Activated naive CD4-positive, alpha-beta T cell treated with anti-CD3 and anti-CD28 coated beads, Interleukin-2, amount 50 U/mL, for 24 hours (primary cell): ENCODE data around the gene TXNRD2.
A peak's percentile ranks its signal among the peaks of the same experiment; 100 is the strongest.

Source experiments
- H3K27ac Mint-ChIP-seq: one replicate; pipeline ENCODE4 v1.8.0; 2021; ENCODE audit warnings: mild to moderate bottlenecking, mixed read lengths
- H3K27me3 Mint-ChIP-seq: one replicate; pipeline ENCODE4 v1.8.0; 2021; ENCODE audit warnings: mixed read lengths
- H3K36me3 Mint-ChIP-seq: one replicate; pipeline ENCODE4 v1.8.0; 2021; ENCODE audit warnings: mixed read lengths
- H3K4me1 Mint-ChIP-seq: one replicate; pipeline ENCODE4 v1.8.0; 2021; ENCODE audit warnings: mixed read lengths
- H3K4me3 Mint-ChIP-seq: one replicate; pipeline ENCODE4 v1.8.0; 2021; ENCODE audit warnings: mild to moderate bottlenecking, mixed read lengths
- H3K9me3 Mint-ChIP-seq: one replicate; pipeline ENCODE4 v1.8.0; 2021; ENCODE audit warnings: mixed read lengths

TXNRD2 gene

DNA sequence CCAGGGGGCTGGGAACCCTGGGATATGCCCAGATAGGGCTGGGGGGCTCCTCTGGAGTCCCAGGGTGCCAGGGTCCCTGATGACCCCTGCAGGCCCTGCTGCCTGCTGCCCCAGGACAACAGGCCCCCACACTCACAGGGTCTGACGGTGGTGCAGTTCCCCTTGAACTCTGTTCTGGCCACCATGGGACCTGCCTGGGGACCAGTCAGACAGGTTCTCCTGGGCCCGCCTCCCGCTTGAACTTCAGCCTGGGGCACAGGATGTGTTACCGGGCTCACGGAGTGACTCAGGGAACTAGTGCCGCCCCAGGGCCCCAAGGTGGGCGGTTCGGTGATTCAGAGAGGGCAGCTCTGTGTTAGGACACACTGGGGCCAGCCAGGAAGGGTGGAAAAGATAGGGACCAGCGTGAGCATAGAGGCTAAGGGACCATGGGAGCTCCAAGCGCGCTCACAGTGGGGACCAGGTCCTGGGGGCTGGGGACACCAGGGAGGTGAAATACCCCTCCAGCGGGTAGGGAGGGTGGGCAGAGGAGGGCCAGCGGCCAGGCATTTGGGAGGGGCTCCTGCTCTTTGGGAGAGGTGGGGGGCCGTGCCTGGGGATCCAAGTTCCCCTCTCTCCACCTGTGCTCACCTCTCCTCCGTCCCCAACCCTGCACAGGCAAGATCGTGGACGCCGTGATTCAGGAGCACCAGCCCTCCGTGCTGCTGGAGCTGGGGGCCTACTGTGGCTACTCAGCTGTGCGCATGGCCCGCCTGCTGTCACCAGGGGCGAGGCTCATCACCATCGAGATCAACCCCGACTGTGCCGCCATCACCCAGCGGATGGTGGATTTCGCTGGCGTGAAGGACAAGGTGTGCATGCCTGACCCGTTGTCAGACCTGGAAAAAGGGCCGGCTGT lies 21.5 kb upstream of the TXNRD2 start:
- Mint-ChIP-seq H3K27ac (peak overlapping the region; percentile 59), H3K4me1 (no peaks in the 10 kb centered on the region), H3K27me3 (no peaks in the 10 kb centered on the region), H3K36me3 (no peaks in the 10 kb centered on the region), H3K9me3 (no peaks in the 10 kb centered on the region), H3K4me3 (no peak overlapping the region)

DNA sequence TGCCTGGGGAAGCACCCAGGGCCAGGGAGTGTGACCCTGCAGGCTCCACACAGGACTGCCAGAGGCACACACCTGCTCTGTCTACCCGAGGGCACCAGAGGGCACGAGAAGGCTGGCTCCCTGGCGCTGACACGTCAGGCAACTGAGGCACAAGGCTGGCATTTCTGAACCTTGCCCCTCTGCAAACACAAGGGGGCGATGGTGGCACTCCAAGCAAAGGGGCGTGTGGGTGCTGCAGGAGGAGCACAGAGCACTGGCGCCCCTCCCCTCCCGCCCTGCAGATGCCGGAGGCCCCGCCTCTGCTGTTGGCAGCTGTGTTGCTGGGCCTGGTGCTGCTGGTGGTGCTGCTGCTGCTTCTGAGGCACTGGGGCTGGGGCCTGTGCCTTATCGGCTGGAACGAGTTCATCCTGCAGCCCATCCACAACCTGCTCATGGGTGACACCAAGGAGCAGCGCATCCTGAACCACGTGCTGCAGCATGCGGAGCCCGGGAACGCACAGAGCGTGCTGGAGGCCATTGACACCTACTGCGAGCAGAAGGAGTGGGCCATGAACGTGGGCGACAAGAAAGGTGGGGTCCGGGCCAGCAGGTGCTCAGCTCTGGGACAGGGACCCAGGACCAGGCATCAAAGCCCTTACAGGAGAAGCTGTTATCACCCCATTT lies 20.8 kb upstream of the TXNRD2 start:
- Mint-ChIP-seq H3K27me3 (no peaks in the 10 kb centered on the region), H3K36me3 (no peaks in the 10 kb centered on the region), H3K4me3 (no peak overlapping the region)

DNA sequence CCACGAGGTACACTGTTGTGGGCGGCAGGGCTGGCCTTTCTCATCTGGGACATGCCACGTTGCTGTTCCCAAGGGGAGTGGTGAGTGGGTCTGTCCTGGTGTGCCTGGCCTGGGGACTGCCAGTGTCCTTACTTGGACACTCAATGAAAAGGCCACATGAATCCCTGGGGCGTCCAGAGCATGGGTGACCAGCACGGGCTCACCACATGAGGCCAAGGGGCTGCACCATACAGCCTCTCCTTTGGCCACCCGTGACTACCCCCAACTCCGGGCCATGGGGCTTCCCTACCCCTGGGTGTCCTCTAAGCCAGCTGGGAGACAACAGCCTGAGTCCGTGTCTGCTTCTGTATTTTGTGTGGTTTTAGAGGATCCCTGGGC lies 20.2 kb upstream of the TXNRD2 start:
- Mint-ChIP-seq H3K27me3 (no peaks in the 10 kb centered on the region), H3K4me1 (no peaks in the 10 kb centered on the region), H3K4me3 (no peak overlapping the region), H3K27ac (no peak overlapping the region), H3K36me3 (no peaks in the 10 kb centered on the region), H3K9me3 (no peaks in the 10 kb centered on the region)

More for the DNA sequence above, 20.8 kb upstream of the TXNRD2 start:
- Mint-ChIP-seq H3K27ac (no peak overlapping the region), H3K9me3 (no peaks in the 10 kb centered on the region), H3K4me1 (no peaks in the 10 kb centered on the region)

DNA sequence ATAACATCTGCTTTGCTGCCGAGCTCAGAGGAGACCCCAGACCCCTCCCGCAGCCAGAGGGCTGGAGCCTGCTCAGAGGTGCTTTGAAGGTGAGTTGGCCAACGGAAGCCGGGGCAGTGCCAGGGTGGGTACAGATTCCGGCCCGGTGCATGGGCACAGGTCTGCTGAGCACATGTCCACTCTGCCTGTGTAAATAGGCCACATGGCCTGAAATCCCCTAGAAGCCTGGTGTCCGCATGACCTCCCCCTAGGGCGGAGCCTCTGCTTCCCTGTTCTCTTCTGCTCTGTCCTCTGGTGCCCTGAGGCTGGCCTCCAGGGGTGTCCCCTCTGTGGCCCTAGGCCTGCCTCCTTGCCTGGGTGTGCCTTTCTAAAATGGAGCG lies 19.6 kb upstream of the TXNRD2 start:
- Mint-ChIP-seq H3K36me3 (no peaks in the 10 kb centered on the region), H3K4me1 (no peaks in the 10 kb centered on the region), H3K4me3 (no peak overlapping the region), H3K9me3 (no peaks in the 10 kb centered on the region), H3K27me3 (no peaks in the 10 kb centered on the region), H3K27ac (no peak overlapping the region)

DNA sequence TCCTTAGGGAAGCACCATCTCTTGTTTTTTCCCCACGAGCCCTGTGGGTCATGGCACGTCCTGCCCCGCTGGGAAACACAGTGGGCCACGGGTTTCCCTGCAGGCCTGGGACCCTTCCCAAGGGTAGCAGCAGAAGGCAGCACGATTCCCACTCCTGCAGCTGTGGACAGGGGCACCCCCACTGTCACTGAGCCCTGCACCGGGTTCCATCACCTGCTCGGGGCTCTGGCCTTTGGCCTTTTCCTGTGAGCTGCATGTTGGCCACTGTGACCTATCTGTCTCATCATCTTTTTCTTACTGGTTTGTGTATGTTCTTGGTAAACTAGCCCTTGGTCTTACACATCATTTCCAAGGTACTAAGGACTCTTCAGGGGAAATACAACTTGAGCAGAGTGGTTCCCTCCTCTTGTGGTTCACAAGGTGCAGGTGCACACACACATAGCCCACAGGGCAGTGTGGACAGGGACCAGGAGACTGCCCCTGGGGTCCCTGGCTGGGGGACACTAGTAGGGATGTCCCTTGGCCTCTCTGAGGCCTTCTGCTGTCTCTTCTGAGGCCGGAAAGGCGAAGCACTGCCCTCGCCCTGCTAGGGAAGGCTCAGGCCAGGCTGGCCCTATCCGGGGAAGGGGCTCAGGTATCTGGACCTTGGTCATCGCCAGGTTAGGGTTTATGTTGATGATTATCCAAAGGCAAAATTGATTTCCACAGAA lies 19.0 kb upstream of the TXNRD2 start:
- no peak overlapping the region for H3K4me3 Mint-ChIP-seq
- H3K9me3 Mint-ChIP-seq: no peaks in the 10 kb centered on the region
- H3K4me1 Mint-ChIP-seq: peaks cover 2% of the 10 kb centered on the region
- H3K36me3 Mint-ChIP-seq: no peaks in the 10 kb centered on the region
- H3K27me3 Mint-ChIP-seq: no peaks in the 10 kb centered on the region
- H3K27ac Mint-ChIP-seq: peak overlapping the region; percentile 12

DNA sequence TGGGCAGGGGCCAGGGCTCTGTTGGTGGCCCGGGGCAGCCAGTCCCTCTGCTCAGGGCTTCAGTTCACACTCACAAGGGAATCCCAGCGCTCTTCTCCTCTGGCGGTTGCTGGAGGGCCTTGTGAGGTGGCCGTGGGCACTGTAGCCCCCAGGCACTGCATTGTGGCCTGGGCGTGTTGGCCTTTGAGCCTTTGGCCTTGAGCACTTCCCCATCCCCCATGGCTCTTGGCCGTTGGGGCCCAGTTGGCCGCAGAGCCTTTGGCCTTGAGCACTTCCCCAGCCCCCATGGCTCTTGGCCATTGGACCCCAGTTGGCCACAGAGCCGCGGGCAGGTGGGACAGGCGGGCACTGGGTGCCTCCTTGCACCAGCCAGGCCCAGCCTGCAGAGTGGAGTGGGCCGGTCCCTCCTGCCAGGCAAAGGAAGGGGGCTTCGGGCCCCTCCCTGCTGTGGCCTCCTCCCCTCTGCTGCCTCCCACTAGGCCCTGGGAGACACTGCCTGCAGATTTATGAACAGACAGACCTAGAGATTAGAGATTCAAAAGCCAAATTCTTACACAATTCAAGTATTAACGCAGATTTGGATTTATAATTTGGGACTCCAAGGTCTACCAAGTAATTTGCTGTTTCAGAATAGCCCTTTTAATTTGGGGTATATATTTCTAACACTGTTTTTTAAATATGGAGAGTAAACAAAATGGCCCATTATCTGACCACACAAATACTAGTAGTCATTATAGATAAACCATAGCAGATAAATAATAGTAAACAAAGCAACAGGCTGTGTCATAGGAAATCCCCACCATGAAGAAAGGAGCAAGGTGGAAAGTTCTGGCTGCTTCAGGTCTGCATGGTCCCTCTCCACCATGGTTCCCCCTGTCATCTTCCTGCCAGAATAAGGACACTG lies 18.2 kb upstream of the TXNRD2 start:
- Mint-ChIP-seq H3K36me3 (no peaks in the 10 kb centered on the region), H3K4me1 (peaks cover 7% of the 10 kb centered on the region), H3K27me3 (no peaks in the 10 kb centered on the region), H3K9me3 (no peaks in the 10 kb centered on the region), H3K4me3 (no peak overlapping the region), H3K27ac (no peak overlapping the region)

DNA sequence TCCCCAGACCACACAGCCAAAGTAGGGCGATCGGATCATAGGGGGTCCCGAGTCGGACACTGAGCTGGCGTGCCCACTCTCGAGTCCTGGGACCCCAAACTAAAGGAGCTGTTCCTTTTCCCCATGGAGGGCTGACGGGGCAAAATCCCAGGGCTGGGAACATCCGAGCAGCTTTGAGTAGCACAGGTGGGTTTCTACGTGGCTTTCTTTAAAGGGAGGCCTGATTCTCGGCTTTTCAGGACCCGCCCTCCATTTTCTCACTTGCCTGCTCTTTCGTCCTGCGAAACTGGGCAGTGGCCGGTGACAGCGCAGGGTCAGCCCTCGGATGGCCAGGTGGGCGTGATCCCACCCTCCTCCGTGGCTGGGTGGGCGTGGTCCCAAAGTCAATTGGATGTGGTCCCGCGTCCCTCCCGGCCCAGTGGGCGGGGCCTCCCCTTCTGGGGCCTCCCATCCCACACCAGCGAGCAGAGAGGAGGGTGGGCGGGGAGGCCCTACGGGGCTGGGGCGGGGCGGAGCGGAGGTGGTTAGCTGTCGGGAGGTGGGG lies 17.5 kb upstream of the TXNRD2 start:
- no peak overlapping the region for H3K4me3 Mint-ChIP-seq
- no peaks in the 10 kb centered on the region for H3K9me3 Mint-ChIP-seq
- H3K4me1 Mint-ChIP-seq: peaks cover 10% of the 10 kb centered on the region
- no peaks in the 10 kb centered on the region for H3K27me3 Mint-ChIP-seq
- H3K36me3 Mint-ChIP-seq: no peaks in the 10 kb centered on the region
- no peak overlapping the region for H3K27ac Mint-ChIP-seq

DNA sequence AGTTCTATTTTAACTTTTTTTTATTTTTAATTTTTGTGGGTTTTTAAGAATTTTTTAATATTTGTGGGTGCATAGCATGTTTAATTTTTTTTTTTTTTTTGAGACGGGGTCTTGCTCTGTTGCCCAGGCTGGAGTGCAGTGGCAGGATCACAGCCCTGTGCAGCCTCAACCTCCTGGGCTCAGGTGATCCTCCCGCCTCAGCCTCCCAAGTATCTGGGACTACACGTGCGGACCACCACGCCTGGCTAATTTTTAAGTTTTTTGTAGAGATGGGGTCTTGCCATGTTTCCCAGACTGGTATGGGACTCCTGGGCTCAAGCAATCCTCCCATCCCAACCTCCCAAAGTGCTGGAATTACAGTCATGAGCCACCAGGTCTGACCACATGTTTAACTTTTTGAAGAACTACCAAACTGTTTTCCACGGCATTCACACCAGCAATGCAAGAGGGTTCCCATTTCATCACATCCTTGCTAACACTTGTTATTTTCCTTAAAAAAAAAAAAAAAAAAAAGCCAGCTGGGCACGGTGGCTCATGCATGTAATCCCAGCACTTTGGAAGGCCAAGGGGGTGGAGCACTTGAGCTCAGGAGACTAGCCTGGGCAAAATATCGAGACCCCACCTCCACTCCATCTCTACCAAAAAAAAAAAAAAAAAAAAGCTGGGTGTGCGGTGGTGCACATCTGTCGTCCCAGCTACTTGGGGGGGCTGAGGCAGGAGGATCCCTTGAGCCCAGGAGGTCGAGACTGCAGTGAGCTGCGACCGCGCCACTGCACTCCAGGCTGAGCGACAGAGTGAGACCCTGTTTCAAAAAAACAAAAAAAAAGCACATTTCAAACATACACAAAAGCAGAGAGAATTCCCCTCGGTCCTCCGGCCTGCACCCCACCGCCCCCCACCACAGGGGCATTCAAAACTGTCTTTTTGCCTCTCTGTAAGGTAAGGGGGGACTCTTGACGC lies 16.7 kb upstream of the TXNRD2 start:
- Mint-ChIP-seq H3K4me1 (peaks cover 16% of the 10 kb centered on the region), H3K36me3 (no peaks in the 10 kb centered on the region)

DNA sequence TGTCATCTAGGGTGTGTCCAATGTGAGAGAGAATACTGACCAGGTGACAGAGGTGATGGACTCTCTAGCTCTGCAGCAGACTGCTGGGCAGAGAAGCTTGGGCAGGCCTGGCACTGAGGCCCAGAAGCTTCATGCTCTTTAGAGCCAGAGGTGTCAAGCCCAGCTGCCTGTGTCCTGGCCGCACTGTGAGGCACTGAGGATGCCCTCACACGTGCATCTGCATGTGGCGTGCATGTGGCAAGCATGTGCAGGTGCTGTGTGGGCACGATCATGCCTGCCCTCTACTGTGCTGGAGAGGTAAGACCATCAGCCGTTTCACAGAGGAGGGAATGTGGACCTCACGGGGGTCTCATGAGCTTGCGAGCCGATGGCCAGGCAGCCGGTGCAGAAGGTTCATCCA lies 15.8 kb upstream of the TXNRD2 start:
- Mint-ChIP-seq H3K27ac (no peak overlapping the region), H3K4me1 (peaks cover 16% of the 10 kb centered on the region), H3K4me3 (no peak overlapping the region), H3K9me3 (no peaks in the 10 kb centered on the region), H3K36me3 (no peaks in the 10 kb centered on the region), H3K27me3 (no peaks in the 10 kb centered on the region)

More for the DNA sequence above, 16.7 kb upstream of the TXNRD2 start:
- Mint-ChIP-seq H3K27ac (no peak overlapping the region), H3K4me3 (no peak overlapping the region), H3K27me3 (no peaks in the 10 kb centered on the region), H3K9me3 (no peaks in the 10 kb centered on the region)

DNA sequence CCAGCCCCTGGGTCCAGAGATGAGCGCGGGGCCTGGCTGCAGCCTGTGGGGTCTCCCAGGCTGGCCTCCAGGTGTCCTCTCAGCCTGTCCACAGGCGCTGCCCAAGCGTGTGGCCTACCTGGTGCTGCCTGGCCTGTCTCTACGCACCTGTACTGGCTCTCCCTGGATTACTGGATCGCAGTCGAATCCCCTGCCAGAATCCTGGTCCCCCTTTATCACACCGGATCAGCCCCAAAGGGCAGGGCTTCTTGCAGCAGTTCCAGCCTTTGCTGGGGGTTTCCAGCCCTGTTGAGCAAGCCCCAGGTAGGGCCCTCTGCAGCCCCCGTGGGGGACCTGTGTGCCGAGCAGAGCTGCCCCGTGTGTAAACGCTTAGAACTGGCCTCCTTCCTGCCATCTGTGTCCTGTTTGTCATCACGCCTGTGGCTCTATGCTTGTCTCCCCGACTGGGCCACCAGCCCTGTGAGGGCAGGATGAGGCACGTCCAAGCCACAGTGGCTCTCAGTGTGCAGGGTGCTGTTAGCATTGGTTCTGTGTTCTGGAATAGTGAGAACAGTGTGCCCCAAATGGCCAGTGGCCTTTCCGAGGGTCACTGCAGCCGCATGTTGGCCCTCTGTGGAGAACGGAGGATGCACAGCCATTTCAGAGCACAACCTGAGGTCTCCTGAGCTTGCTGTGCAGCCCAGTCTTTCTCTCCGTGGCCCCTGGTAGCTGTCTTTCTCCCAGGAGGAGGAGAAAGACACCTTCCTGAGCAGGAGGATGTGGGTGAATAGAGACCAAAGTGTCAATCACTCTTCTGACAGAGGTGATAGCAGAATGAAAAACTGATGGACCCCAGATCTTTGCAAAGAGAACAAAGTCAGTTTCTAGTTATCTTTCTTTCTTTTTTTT lies 13.9 kb upstream of the TXNRD2 start:
- H3K9me3 Mint-ChIP-seq: no peaks in the 10 kb centered on the region
- H3K27me3 Mint-ChIP-seq: no peaks in the 10 kb centered on the region
- peaks cover under 1% of the 10 kb centered on the region for H3K36me3 Mint-ChIP-seq
- no peak overlapping the region for H3K4me3 Mint-ChIP-seq
- H3K27ac Mint-ChIP-seq: no peak overlapping the region
- peaks cover 20% of the 10 kb centered on the region for H3K4me1 Mint-ChIP-seq

DNA sequence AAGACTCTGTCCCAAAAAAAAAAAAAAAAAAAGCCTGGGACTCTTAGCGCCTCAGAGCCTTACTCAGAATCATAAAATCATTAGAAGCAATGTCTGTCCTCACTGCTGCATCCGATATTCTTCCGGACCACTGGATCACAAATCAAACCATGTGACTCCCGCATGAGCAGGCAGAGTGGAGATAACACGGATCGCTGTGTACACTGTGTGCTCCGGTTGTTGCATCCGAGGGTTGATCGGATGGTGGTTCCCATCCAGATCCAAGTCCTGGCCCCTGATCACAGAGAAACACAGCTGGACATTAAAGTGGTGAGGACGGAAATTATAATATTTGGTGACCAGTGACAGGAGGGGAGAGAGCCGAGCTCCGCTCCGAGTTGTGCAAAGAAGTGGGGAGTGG lies 9.7 kb upstream of the TXNRD2 start:
- H3K4me3 Mint-ChIP-seq: no peak overlapping the region
- peaks cover 36% of the 10 kb centered on the region for H3K4me1 Mint-ChIP-seq
- no peaks in the 10 kb centered on the region for H3K9me3 Mint-ChIP-seq
- peak overlapping the region; percentile 51 for H3K27ac Mint-ChIP-seq
- H3K36me3 Mint-ChIP-seq: peaks cover 6% of the 10 kb centered on the region
- H3K27me3 Mint-ChIP-seq: no peaks in the 10 kb centered on the region

DNA sequence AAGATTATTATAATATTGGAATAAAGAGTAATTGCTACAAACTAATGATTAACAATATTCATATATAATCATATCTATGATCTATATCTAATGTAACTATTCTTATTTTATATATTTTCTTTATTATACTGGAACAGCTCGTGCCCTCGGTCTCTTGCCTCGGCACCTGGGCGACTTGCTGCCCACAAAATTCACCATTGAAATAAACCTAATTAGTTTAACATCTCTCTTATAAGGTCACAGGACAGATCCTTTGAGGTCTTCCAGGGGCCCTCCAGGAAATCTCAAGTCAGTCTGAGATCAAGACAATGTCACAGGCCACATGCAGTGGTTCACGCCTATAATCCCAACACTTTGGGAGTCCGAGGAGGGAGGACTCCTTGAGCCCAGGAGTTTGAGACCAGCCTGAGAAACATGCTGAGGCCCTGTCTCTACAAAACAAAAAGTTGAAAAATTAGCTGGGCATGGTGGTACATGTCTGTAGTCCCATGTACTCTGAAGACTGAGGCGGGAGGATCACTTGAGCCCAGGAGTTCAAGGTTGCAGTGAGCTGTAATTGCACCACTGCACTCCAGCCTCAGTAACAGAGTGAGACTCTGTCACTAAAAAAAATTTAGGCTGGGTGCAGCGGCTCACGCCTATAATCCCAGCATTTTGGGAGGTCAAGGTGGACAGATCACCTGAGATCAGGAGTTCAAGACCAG lies 6.6 kb upstream of the TXNRD2 start:
- Mint-ChIP-seq H3K27me3 (no peaks in the 10 kb centered on the region), H3K4me1 (peaks cover 32% of the 10 kb centered on the region), H3K4me3 (no peak overlapping the region), H3K36me3 (peaks cover 8% of the 10 kb centered on the region), H3K9me3 (no peaks in the 10 kb centered on the region), H3K27ac (no peak overlapping the region)
